CD4-positive, alpha-beta T cell treated with Interleukin-1 beta for 1 hour (primary cell): Measurements from ENCODE around the gene ZNF518A.
"Not testable (repeated sequence)": the region's sequence is repeated elsewhere in the genome, so short reads cannot be mapped to it uniquely, and the experiment has no call there.

ENCODE experiments used
- DNase-seq, 2 donors: peaks; one replicate each; pipeline ENCODE4 v3.0.0-alpha.2; 2020 to 2022

The ZNF518A gene

GRCh38 chr10:96137567-96137966 lies 7.5 kb downstream of the ZNF518A start:
- no peak for DNase-seq

DNA sequence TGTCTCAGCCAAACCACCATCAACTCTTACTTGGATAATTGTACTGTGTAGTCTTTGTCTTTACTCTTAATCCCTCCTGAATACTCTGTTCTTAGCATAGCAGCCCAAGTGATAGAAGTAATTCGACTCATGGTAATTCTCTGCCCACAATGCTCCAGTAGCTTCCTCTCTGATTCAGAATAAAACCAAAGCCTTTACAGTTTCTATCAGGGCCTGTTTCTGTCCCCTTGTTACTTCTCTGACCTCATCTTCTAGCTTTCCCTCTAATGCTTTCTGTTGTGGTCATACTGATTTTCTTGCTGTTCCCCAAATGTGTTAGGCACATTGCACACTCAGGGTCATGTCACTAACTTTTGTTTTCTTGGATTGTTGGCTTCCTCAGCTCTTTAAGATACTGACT lies 8.0 kb downstream of the ZNF518A start:
- DNase-seq: no peak

- no peak for DNase-seq
These were observed 22.3 kb downstream of the ZNF518A start for GRCh38 chr10:96152437-96152836.

GRCh38 chr10:96153070-96153469 lies 23.0 kb downstream of the ZNF518A start:
- no peak for DNase-seq

DNA sequence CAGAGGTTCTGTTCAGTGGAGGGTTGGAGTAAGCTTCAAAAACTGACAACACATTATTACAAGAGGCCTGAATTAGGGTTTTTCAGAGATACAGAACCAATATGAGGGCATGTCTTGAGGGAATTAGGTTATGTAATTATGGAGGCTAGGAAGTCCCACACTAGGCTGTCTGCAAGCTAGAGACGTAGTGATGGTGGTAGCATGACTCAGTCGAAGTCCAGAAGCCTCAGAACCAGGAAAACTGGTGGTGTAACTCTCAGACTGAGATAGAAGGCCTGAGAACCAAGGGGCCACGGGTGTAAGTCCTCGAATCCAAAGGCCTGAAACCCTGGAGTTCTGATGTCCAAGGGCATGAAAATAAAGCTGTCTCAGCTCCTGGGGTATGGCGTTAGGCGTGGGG lies 35.6 kb downstream of the ZNF518A start:
- DNase-seq: no peak

DNA sequence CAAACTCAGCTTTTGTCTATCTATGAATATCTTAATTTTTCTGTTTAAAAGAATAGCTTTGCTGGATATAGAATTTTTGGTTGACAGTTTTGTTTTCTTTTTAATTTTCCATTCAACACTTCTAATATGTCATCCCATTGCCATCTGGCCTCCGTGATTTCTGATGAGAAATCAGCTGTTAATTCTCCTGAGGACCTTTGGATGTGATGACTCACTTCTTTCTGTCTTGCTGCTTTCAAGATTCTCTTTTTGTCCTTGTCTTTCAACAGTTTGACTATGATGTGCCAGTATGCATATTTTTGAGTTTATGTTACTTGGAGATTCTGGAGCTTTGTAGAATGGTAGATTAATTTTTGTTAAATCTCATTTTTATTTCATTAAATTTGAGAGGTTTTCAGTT lies 38.4 kb downstream of the ZNF518A start:
- DNase-seq: no peak

DNA sequence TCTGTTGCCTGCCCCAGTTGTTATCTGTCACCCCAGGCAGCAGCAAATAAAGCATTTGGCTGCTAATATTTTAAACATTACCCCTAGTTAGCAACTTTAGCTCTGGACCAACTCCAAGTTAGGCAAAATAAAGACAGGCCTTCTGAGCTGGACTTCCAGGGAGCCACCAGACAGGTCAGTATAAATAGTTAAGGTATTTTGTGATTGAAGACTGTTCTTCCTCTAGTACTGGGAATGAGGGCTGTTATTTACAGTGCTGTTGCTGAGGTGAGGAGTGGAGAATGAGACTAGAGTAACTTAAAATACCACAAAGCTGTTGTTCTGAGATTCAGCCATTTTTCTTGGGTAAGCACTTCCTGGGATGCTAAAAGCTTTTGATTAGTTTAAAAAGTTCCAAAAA lies 40.1 kb downstream of the ZNF518A start:
- DNase-seq: no peak

- no peak for DNase-seq
These were observed 42.6 kb downstream of the ZNF518A start for GRCh38 chr10:96172666-96173065.

DNA sequence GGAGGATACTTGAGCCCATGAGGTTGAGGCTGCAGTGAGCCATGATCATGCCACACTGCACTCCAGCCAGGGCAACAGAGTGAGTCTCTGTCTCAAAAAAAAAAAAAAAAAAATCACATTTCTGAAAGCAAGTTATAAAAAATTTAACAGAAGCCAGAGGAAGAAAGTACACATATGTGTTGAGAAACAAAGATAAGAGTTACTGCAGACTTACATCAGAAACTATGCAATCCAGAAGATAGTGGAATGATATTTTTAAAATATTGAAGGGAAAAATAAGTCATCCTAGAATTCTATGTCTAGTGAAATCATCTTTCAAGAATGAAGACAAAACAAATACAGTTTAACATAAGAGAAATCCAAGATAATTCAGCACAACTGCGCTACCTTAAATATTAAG lies 46.9 kb downstream of the ZNF518A start:
- no peak for DNase-seq

DNA sequence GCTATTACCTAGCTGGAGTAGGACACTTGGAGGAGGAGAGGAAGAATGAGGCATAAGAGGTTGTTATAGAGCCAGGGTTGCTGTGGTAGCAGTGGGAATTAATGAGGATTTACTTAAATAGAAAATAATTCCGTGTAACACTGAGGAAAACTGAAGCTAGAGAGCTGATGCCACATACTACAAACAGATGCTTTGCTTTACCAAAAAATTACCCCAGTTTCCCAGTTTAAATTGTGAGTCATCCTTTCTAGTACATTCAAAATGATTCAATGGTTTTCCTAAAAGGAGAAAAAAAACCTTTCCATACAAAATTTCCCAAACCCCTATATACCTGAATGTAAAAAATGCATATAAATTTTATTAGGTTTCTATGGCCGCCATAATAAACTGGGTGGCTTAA lies 58.3 kb downstream of the ZNF518A start:
- DNase-seq: no peak

DNA sequence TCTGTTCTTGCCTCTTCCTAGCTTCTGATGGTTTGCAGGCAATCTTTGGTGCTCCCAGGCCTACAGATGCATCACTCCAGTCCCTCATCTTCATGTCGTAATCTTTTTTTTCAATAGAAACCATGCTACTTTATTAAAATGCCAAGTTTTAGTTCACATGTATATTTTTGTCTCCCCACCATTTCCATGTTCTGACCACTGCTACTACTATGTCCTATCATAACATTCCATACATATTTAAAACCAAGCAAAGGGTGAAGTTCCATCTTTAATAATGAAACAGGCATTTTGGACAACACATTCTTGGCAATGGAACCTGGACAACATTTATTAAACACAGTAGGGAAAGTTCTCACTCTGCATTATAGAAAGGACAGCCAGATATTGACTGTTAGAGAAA lies 58.8 kb downstream of the ZNF518A start:
- no peak for DNase-seq

GRCh38 chr10:96189505-96189904 lies 59.4 kb downstream of the ZNF518A start:
- not testable (repeated sequence) for DNase-seq

DNA sequence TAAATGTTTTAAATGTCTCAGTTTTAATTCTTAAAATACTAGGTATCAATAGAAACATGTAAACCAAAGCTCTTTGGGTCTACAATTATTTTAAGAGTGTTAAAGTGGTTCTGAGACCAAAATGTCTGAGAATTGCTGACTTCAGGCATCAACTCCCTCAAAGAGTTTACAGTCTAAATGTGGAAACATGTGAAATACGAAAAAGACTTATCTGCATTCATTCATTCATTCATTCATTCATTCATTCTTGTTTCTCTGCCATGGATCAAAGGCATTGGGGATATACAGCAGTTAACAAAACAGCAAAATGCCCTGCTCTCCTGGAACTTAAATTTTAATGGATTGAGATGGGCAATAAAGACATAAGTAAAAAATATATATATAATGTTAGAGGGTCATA lies 71.4 kb downstream of the ZNF518A start:
- DNase-seq: no peak

- DNase-seq: no peak
These were observed 75.5 kb downstream of the ZNF518A start for GRCh38 chr10:96205580-96205979.

GRCh38 chr10:96208271-96208670 lies 78.2 kb downstream of the ZNF518A start:
- DNase-seq: no peak

DNA sequence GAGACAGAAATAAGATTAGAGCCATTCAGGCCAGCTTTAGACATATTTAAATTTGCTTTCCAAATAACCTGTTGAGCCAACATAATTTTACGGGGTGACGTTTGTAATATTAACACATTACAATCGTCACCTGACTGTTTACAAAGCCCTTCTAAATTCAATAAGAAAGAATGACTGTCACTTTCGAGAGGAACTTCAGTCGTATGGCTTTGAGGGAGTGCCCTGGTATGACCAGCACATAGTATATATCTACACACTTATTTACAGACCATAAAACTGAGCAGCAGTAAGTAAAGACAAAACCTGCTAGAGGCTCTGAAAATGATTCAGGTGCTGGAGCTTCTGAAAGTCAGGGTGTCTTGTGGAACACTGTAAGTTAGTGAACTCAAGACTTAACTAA lies 78.8 kb downstream of the ZNF518A start:
- no peak for DNase-seq

DNA sequence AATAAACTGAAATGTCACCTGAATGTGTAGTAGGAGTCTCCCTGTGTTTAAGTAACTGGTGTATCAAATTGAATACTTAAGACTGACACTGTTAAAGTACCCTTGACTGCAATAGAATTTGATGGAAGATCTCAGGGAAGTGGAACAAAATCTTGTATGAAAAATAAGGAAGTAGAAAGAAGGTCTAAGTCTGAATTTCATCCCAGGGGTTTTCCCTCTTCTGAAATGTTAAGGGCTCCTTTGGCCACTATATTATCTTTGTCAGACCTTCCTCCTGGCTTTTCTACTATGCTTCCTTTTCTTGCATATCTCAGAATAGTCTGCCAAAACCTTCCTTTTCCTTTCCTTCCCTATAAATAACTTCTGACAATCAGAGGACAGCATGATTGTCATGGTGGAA lies 81.7 kb downstream of the ZNF518A start:
- DNase-seq: no peak

GRCh38 chr10:96212911-96213310 lies 82.8 kb downstream of the ZNF518A start:
- no peak for DNase-seq
